PC-9 (cell line): ENCODE data around the gene ZDHHC7. TPM values are rescaled to one million over a fixed set of nuclear protein-coding genes. Genes with fewer than 3 reads are reported as not detected.

Source experiments
- BruUV-seq: library from RNA; stranded (reverse); fragments of 400-500 nt; replicated peaks from 2 replicates; lab custom pipeline; 2021; lab: Mats Ljungman, UMichigan
- CTCF ChIA-PET: fragments of 300-600 bp; sonication (Branson Sonifier 250); formaldehyde crosslinking; loops from one replicate; lab custom pipeline; 2022; ENCODE audit warnings: antibody characterized with exemption; lab: Charles Lee
- POLR2A ChIA-PET: fragments of 300-600 bp; sonication (Branson Sonifier 250); formaldehyde crosslinking; loops from one replicate; lab custom pipeline; 2022; ENCODE audit warnings: antibody characterized with exemption; ENCODE audit not compliant: unreplicated experiment; lab: Charles Lee
- DNase-seq, 2 experiments: peaks; one replicate each; pipeline versions ENCODE4 v3.0.0 to v3.0.0-alpha.2; 2015 to 2022; ENCODE audit warnings: mixed read lengths in 1 of 2
- H2AFZ ChIP-seq: fragments of 200-600 bp; sonication (generic); 2 replicates; pipeline ENCODE4 v1.8.1; 2017; ENCODE audit warnings: antibody characterized with exemption
- H3F3A ChIP-seq: fragments of 200-600 bp; sonication (generic); 2 replicates; pipeline ENCODE4 v1.8.1; 2017; ENCODE audit warnings: antibody characterized with exemption, mild to moderate bottlenecking, low read depth; ENCODE audit not compliant: insufficient read depth
- H3K27ac ChIP-seq: fragments of 200-600 bp; sonication (generic); 2 replicates; pipeline ENCODE4 v1.6.1; 2016; ENCODE audit warnings: mixed run types
- H3K27me3 ChIP-seq: fragments of 200-600 bp; sonication (generic); 2 replicates; pipeline ENCODE4 v1.6.1; 2016; ENCODE audit warnings: low read depth, mixed run types; ENCODE audit not compliant: insufficient read depth
- H3K36me3 ChIP-seq: fragments of 200-600 bp; sonication (generic); 2 replicates; pipeline ENCODE4 v1.6.1; 2016; ENCODE audit warnings: low read depth, mixed run types
- H3K4me1 ChIP-seq: fragments of 200-600 bp; sonication (generic); replicated peaks from 2 replicates; pipeline ENCODE4 v1.6.1; 2016; ENCODE audit warnings: mixed run types; ENCODE audit not compliant: insufficient read depth
- H3K4me2 ChIP-seq: fragments of 200-600 bp; sonication (generic); 2 replicates; pipeline ENCODE4 v1.6.1; 2017; ENCODE audit warnings: mixed run types
- H3K4me3 ChIP-seq: fragments of 200-600 bp; sonication (generic); 2 replicates; pipeline ENCODE4 v1.6.1; 2016; ENCODE audit warnings: mixed run types
- H3K79me2 ChIP-seq: fragments of 200-600 bp; sonication (generic); 2 replicates; pipeline ENCODE4 v1.6.1; 2017; ENCODE audit warnings: low read depth, mixed run types
- H3K9me2 ChIP-seq: fragments of 200-600 bp; sonication (generic); 2 replicates; pipeline ENCODE4 v1.8.1; 2017; ENCODE audit warnings: mild to moderate bottlenecking; ENCODE audit not compliant: insufficient read depth
- H3K9me3 ChIP-seq: fragments of 200-600 bp; sonication (generic); 2 replicates; pipeline ENCODE4 v1.8.1; 2016; ENCODE audit warnings: low read depth; ENCODE audit not compliant: insufficient read depth
- H4K20me1 ChIP-seq: fragments of 200-600 bp; sonication (generic); 2 replicates; pipeline ENCODE4 v1.8.1; 2017; ENCODE audit not compliant: insufficient read depth
- EZH2 ChIP-seq: fragments of 200-600 bp; sonication (generic); IDR thresholded peaks from 2 replicates; pipeline ENCODE4 v1.8.0; 2017; ENCODE audit warnings: antibody characterized with exemption, low read depth
- intact Hi-C: fragments of 100-400 bp; cut with micrococcal nuclease; formaldehyde crosslinking; loops from one replicate; pipeline ENCODE4 v1.10.0; 2022; ENCODE audit not compliant: unreplicated experiment
- total RNA-seq: library from RNA; stranded (reverse); gene quantifications from 2 replicates; pipeline ENCODE4 v1.2.3, GENCODE V29; 2021
- TF ChIP-seq, protein P1 (sequence below): fragments of 200-600 bp; sonication (generic); conservative IDR thresholded peaks from 2 replicates; pipeline ENCODE4 v1.6.1; 2017; ENCODE audit warnings: mixed run types, antibody characterized with exemption, mild to moderate bottlenecking, moderate library complexity

The ZDHHC7 gene
- total RNA-seq, 1 experiment from 2014 or later = 79.3 TPM

- no peak overlapping the region for H2AFZ ChIP-seq
These were observed 9.2 kb downstream of the ZDHHC7 start for GRCh38 chr16:85002099-85002541.

DNA sequence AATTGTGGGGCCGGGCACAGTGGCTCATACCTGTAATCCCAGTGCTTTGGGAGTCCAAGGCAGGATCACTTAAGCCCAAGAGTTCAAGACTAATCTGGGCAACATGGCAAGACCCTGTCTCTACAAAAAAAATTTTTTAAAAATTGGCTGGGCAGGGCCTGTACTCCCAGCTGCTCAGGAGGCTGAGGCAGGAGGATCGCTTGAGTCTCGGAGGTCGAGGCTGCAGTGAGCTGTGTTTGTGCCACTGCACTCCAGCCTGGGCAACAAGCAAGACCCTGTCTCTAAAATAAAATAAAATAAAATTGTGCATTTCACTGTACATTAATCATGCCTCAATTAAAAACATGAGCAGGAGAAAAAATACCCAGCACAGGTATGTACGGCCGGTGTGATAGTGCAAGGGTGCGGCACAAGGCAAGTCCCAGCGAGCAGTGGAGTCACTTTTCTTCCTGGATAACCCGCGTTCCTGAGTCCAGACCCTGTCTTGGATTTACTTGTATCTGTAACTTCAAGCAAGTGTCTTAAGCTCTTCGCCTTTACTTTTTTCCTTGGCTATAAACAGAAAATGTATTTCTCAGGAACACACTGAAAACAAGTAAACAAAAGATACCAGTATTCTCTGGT is 11.4 kb downstream of the ZDHHC7 start:
- no TSS peak for BruUV-seq
- Histone ChIP-seq H4K20me1 (no peaks in the 10 kb centered on the region), H3F3A (peaks cover 55% of the 10 kb centered on the region), H3K79me2 (peaks cover 93% of the 10 kb centered on the region), H2AFZ (no peak overlapping the region), H3K4me2 (peak overlapping the region; percentile 71), H3K27me3 (no peaks in the 10 kb centered on the region), H3K9me2 (no peaks in the 10 kb centered on the region), H3K9me3 (no peaks in the 10 kb centered on the region), H3K4me3 (no peak overlapping the region), H3K27ac (peak overlapping the region; percentile 91), H3K4me1 (peaks cover 77% of the 10 kb centered on the region), H3K36me3 (peaks cover 11% of the 10 kb centered on the region)
- no peak for DNase-seq
- ChIA-PET CTCF (interaction anchor here (1.1 kb wide), 1 partner anchor 12 kb away, joined by 3 read pairs; no protein-coding TSS in a partner anchor), POLR2A (interaction anchor here (0.7 to 1.1 kb wide), 2 partner anchors 10 to 328 kb away, joined by 5 read pairs; no protein-coding TSS in a partner anchor)
- intact Hi-C loops = loop anchor here (5.0 kb wide), 1 partner anchor 498 kb away; the partner anchor contains the start of gene MEAK7
- TF ChIP-seq, protein P1, sequence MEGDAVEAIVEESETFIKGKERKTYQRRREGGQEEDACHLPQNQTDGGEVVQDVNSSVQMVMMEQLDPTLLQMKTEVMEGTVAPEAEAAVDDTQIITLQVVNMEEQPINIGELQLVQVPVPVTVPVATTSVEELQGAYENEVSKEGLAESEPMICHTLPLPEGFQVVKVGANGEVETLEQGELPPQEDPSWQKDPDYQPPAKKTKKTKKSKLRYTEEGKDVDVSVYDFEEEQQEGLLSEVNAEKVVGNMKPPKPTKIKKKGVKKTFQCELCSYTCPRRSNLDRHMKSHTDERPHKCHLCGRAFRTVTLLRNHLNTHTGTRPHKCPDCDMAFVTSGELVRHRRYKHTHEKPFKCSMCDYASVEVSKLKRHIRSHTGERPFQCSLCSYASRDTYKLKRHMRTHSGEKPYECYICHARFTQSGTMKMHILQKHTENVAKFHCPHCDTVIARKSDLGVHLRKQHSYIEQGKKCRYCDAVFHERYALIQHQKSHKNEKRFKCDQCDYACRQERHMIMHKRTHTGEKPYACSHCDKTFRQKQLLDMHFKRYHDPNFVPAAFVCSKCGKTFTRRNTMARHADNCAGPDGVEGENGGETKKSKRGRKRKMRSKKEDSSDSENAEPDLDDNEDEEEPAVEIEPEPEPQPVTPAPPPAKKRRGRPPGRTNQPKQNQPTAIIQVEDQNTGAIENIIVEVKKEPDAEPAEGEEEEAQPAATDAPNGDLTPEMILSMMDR = no peak
- TF ChIP-seq EZH2 = no peak

More at GRCh38 chr16:85002099-85002541, 9.2 kb downstream of the ZDHHC7 start:
- Histone ChIP-seq H3K9me3 (no peaks in the 10 kb centered on the region), H4K20me1 (no peaks in the 10 kb centered on the region), H3K9me2 (no peaks in the 10 kb centered on the region), H3K27ac (no peak overlapping the region), H3F3A (peaks cover 46% of the 10 kb centered on the region), H3K79me2 (peaks cover 94% of the 10 kb centered on the region), H3K4me2 (no peak overlapping the region), H3K27me3 (no peaks in the 10 kb centered on the region), H3K36me3 (no peaks in the 10 kb centered on the region), H3K4me3 (no peak overlapping the region), H3K4me1 (peaks cover 72% of the 10 kb centered on the region)
- intact Hi-C loops = no loop called here
- ChIA-PET POLR2A (no interaction called here), CTCF (interaction anchor here (0.7 to 1.1 kb wide), 3 partner anchors 25 to 82 kb away, joined by 4 read pairs; partner anchors contain the start of gene KIAA0513)
- TF ChIP-seq EZH2 = no peak
- TF ChIP-seq, protein P1 = no peak
- no TSS peak for BruUV-seq
- DNase-seq = no peak

GRCh38 chr16:84999200-84999599 is 12.1 kb downstream of the ZDHHC7 start:
- H2AFZ ChIP-seq = no peak overlapping the region; the same call in 1 of the 2 replicates
- H3K36me3 ChIP-seq = peaks cover 11% of the 10 kb centered on the region
- H3K9me2 ChIP-seq = no peaks in the 10 kb centered on the region
- no TSS peak for BruUV-seq
- H3K79me2 ChIP-seq = peaks cover 88% of the 10 kb centered on the region
- H3K4me3 ChIP-seq = peak overlapping the region; percentile 33; the same call in 1 of the 2 replicates
- peak overlapping the region; percentile 71 for H3K4me2 ChIP-seq
- H4K20me1 ChIP-seq = no peaks in the 10 kb centered on the region
- TF ChIP-seq EZH2 = no peak
- TF ChIP-seq, protein P1 = no peak
- peaks cover 74% of the 10 kb centered on the region for H3K4me1 ChIP-seq
- intact Hi-C loops = loop anchor here (5.0 kb wide), 1 partner anchor 497 kb away; the partner anchor contains the start of gene MEAK7
- H3K27ac ChIP-seq = peak overlapping the region; percentile 91
- no peaks in the 10 kb centered on the region for H3K9me3 ChIP-seq
- DNase-seq = peak in 1 of 2 experiments; percentile 83
- H3F3A ChIP-seq = peaks cover 60% of the 10 kb centered on the region
- ChIA-PET POLR2A (interaction anchor here (0.6 to 0.7 kb wide), 3 partner anchors 11 to 58 kb away, joined by 3 to 5 read pairs (median 3); no protein-coding TSS in a partner anchor), CTCF (interaction anchor here (1.1 kb wide), 1 partner anchor 28 kb away, joined by 4 read pairs; the partner anchor contains the start of gene KIAA0513)
- H3K27me3 ChIP-seq = no peaks in the 10 kb centered on the region
